Stimulated activated CD4-positive, alpha-beta T cell treated with anti-CD3 and anti-CD28 coated beads, Interleukin-1b, Interleukin-23, amount 100 ng/mL, for 1 hour (primary cell): ENCODE data around the gene ADNP2.
"Not testable (repeated sequence)": the region's sequence is repeated elsewhere in the genome, so short reads cannot be mapped to it uniquely, and the experiment has no call there.

Experiments used
- DNase-seq, 2 donors: peaks; one replicate each; pipeline ENCODE4 v3.0.0-alpha.2; 2020; ENCODE audit warnings: low read depth in 2 of 2

Gene ADNP2

GRCh38 chr18:80147418-80148325 lies 38.6 kb downstream of the ADNP2 start:
- peak; percentile 42 to 50 for DNase-seq

GRCh38 chr18:80148326-80149199 lies 39.5 kb downstream of the ADNP2 start:
- no peak for DNase-seq

- no peak for DNase-seq
These were observed 40.6 kb downstream of the ADNP2 start for GRCh38 chr18:80149667-80150066.

- DNase-seq, result no peak
These were observed 45.2 kb downstream of the ADNP2 start for GRCh38 chr18:80154293-80154692.

- peak; percentile 45 to 66 for DNase-seq
These were observed 48.8 kb downstream of the ADNP2 start for GRCh38 chr18:80157708-80158343.

- no peak for DNase-seq
These were observed 49.3 kb downstream of the ADNP2 start for GRCh38 chr18:80158365-80158764.

GRCh38 chr18:80159713-80160636 lies 50.9 kb downstream of the ADNP2 start:
- no peak for DNase-seq

GRCh38 chr18:80161781-80162417 lies 52.8 kb downstream of the ADNP2 start:
- DNase-seq, result no peak

GRCh38 chr18:80163183-80163582 lies 54.1 kb downstream of the ADNP2 start:
- no peak for DNase-seq

- not testable (repeated sequence) for DNase-seq
These were observed 55.8 kb downstream of the ADNP2 start for GRCh38 chr18:80164727-80165355.

GRCh38 chr18:80166240-80166639 lies 57.2 kb downstream of the ADNP2 start:
- DNase-seq, result no peak

- no peak for DNase-seq
These were observed 57.7 kb downstream of the ADNP2 start for GRCh38 chr18:80166725-80167124.

GRCh38 chr18:80167331-80167730 lies 58.3 kb downstream of the ADNP2 start:
- no peak for DNase-seq

GRCh38 chr18:80167931-80168330 lies 58.9 kb downstream of the ADNP2 start:
- DNase-seq, result no peak

GRCh38 chr18:80168346-80168745 lies 59.3 kb downstream of the ADNP2 start:
- no peak for DNase-seq

- no peak for DNase-seq
These were observed 59.9 kb downstream of the ADNP2 start for GRCh38 chr18:80168982-80169381.

- no peak for DNase-seq
These were observed 60.5 kb downstream of the ADNP2 start for GRCh38 chr18:80169607-80170006.

GRCh38 chr18:80170395-80171053 lies 61.5 kb downstream of the ADNP2 start:
- no peak for DNase-seq

- no peak for DNase-seq
These were observed 62.2 kb downstream of the ADNP2 start for GRCh38 chr18:80171054-80171872.
